Cardiac septum (tissue), 1 donor: ENCODE measurements around the gene COMMD7. TPM values are rescaled to one million over a fixed set of nuclear protein-coding genes. Genes with fewer than 3 reads are reported as not detected.
"Not testable (repeated sequence)": the region's sequence is repeated elsewhere in the genome, so short reads cannot be mapped to it uniquely, and the experiment has no call there.

Experiments used
- DNase-seq: peaks from one replicate; pipeline ENCODE4 v3.0.0-alpha.2; 2020; ENCODE audit warnings: low spot score
- intact Hi-C: fragments of 100-400 bp; cut with DNase I; formaldehyde crosslinking; loops from one replicate; pipeline ENCODE4 v1.14.0; 2022
- total RNA-seq: library from RNA; stranded (reverse); fragmentation: NEBNext Ultra II Directional; extraction: Animal tissue kit (Norgen Biotek cat#: 25700); gene quantifications from one replicate; pipeline ENCODE4 v1.2.1, GENCODE V29; 2021
- donor health status: DM: no; HTN: no; CAD: no.

Gene COMMD7
- total RNA-seq, 1 donor from 2014 or later = 36.5 TPM

- intact Hi-C loops = loop anchor here (2.0 kb wide), 1 partner anchor 20 kb away; the partner anchor contains the start of gene DNMT3B
These were observed 688 bp downstream of the COMMD7 start for GRCh38 chr20:32742322-32743236.

GRCh38 chr20:32741151-32741550, 2.1 kb downstream of the COMMD7 start:
- intact Hi-C loops = no loop called here
- no peak for DNase-seq

More at GRCh38 chr20:32742322-32743236, 688 bp downstream of the COMMD7 start:
- no peak for DNase-seq

DNA sequence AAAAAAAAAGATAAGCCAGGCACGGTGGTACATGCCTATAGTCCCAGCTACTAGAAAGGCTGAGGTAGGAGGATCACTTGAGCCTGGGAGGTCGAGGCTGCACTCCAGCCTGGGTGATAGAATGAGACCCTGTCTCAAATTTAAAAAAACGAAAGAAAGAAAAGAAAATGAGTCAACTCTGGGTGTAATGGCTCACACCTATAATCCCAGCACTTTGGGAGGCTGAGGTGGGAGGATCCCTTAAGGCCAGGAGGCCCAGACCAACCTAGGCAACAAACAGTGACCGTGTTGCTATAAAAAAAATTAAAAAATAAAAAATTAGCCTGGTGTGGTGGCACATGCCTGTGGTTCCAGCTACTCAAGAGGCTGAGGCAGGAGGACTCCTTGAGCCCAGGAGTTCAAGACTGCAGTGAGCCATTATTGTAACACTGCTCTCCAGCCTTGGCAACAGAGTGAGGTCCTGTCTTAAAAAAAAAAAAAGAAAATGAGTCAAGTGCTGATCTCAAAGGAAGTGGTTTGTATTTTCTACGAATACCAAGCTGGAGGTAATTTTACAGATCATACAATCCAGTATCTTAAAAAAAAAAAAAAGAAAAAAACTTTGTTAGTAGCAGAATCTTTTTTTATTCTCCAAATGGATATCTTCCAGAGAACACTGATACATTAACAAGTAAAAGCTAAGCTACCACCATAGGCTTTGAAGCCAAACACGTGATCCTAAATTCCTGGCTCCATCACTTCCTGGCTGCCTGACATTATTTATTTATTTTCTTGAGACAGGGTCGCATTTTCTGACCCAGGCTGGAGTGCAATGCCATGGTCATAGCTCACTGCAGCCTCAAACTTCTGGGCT, 5.7 kb downstream of the COMMD7 start:
- intact Hi-C loops = no loop called here
- no peak for DNase-seq

GRCh38 chr20:32731882-32732266, 11.4 kb downstream of the COMMD7 start:
- intact Hi-C loops = no loop called here
- DNase-seq = no peak

GRCh38 chr20:32729334-32729733, 13.9 kb downstream of the COMMD7 start:
- intact Hi-C loops, DNase-seq: not testable (repeated sequence)

- intact Hi-C loops, DNase-seq: not testable (repeated sequence)
These were observed 14.8 kb downstream of the COMMD7 start for GRCh38 chr20:32728435-32728834.

DNA sequence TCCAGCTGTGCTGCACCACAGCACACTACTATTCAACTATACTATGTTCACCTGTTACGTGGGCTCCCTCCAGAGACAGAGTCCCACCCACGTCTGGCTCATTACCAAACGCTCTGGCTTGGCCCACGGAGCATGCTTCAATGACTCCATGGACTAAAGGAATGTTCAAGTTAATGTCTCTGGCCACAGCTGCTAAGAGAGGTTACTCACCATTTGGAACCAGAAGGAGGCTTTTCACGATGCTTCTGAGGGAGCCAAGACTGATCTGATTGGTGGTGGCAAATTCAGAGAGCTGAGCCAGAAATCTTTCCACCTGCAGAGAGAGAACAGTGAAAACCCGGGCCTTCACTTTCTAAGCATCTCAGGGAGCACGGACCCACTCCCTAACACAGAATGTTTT, 15.6 kb downstream of the COMMD7 start:
- no peak for DNase-seq
- intact Hi-C loops = no loop called here

- intact Hi-C loops = no loop called here
These were observed 24.4 kb downstream of the COMMD7 start for GRCh38 chr20:32718749-32719348.

GRCh38 chr20:32711346-32711745, 31.9 kb downstream of the COMMD7 start:
- intact Hi-C loops = no loop called here
- DNase-seq = no peak

More at GRCh38 chr20:32718749-32719348, 24.4 kb downstream of the COMMD7 start:
- no peak for DNase-seq

- intact Hi-C loops = no loop called here
- no peak for DNase-seq
These were observed 33.6 kb downstream of the COMMD7 start for GRCh38 chr20:32709632-32710121.

DNA sequence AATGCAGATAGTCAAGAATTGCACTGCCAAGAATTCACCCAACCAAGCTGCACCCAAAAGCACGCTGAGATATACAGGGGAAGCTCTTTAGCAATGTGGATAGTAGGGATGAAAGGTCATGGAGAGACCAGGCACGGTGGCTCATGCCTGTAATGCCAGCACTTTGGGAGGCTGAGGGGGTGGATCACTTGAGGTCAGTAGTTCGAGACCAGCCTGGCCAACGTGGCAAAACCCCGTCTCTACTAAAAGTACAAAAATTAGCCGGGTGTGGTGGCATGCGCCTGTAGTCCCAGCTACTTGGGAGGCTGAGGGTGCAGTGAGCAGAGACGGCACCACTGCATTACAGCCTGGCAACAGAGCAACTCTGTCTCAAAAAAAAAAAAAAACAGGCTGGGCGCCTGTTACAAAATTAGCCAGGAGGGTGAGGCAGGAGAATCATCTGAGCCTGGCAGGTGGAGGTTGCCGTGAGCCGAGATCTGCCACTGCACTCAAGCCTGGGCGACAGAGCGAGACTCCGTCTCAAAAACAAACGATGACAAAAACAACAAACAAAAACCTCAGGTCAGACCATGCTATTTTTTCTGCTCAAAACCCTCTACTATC, 34.1 kb downstream of the COMMD7 start:
- intact Hi-C loops, DNase-seq: not testable (repeated sequence)

GRCh38 chr20:32707691-32708581, 35.3 kb downstream of the COMMD7 start:
- DNase-seq = no peak
- intact Hi-C loops = no loop called here

DNA sequence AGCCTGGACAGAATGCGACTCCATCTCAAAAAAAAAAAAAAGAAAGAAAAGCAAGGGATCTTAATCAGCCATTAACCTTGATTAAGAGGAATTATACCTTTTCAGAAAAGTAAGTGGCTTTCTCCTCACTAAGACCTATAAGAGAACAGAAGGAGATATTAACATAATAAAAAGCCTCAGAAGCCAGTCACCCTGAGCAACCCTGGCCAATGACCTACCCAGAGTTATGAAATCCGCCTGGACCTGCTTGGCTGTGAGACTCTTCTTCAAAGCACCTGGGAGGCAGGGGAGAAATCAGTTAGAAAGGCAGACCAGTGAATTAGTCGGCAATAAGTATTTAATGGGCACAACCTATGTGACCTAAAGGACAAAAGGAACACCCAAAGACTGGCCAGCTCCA, 36.8 kb downstream of the COMMD7 start:
- intact Hi-C loops = no loop called here

GRCh38 chr20:32702706-32703425, 40.4 kb downstream of the COMMD7 start:
- intact Hi-C loops = no loop called here

More for the DNA sequence above, 36.8 kb downstream of the COMMD7 start:
- no peak for DNase-seq

DNA sequence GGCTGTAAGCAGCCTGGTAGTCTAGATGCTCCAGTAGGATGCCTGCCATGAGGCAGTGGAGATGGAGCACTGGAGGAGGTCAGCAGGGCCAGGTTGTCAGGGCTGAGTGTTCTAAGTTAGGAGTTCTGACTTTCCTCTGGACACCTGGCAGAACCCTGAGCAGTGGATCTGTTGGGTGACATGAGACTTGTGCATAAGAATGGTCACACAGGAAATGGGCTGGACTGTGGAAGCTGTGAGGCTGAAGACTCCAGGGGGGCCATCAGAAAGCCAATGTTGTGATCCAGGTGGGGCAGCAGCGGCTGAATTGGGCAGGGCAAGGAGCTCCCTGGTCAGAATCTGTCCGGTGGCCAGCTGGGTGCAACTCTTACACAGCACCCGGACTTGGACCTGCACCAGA, 45.7 kb downstream of the COMMD7 start:
- no peak for DNase-seq
- intact Hi-C loops = no loop called here

More at GRCh38 chr20:32702706-32703425, 40.4 kb downstream of the COMMD7 start:
- no peak for DNase-seq

DNA sequence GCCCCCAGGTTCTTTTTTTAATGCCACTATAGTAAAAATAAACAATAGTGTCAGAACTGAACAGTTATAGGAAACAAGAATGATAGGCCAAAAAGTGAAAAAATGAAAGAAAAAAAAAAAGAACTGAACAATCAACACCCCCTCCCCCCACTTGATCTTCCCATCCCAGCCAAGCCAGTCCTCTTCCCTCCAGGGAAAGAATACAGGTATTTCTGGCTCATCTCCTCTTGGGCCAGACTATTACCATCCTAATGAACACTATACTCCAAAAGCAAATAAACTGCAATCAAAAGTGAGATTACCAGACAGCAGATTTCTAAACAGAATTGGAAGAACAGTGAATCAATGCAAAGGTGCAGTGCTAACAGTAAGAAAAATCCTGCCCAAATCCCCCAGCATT, 48.2 kb downstream of the COMMD7 start:
- intact Hi-C loops = no loop called here
- no peak for DNase-seq

GRCh38 chr20:32688966-32689365, 54.3 kb downstream of the COMMD7 start:
- intact Hi-C loops, DNase-seq: not testable (repeated sequence)

- no peak for DNase-seq
- intact Hi-C loops = no loop called here
These were observed 56.1 kb downstream of the COMMD7 start for GRCh38 chr20:32687180-32687532.
